A549 treated with AZD2906 at 1 μM for 4 hours (cell line): ENCODE data around the gene YIPF4. TPM values are rescaled to one million over a fixed set of nuclear protein-coding genes. Genes with fewer than 3 reads are reported as not detected.

ENCODE experiments used
- total RNA-seq: library from RNA; stranded (reverse); fragments of 200-300 nt; extraction: Qiagen RNA extraction; gene quantifications from 5 replicates; pipeline ENCODE4 v1.2.3, GENCODE V29; 2022

Gene YIPF4
- 36.3 to 52.5 TPM (median 48.2 TPM) in 5 replicates for total RNA-seq

DNA sequence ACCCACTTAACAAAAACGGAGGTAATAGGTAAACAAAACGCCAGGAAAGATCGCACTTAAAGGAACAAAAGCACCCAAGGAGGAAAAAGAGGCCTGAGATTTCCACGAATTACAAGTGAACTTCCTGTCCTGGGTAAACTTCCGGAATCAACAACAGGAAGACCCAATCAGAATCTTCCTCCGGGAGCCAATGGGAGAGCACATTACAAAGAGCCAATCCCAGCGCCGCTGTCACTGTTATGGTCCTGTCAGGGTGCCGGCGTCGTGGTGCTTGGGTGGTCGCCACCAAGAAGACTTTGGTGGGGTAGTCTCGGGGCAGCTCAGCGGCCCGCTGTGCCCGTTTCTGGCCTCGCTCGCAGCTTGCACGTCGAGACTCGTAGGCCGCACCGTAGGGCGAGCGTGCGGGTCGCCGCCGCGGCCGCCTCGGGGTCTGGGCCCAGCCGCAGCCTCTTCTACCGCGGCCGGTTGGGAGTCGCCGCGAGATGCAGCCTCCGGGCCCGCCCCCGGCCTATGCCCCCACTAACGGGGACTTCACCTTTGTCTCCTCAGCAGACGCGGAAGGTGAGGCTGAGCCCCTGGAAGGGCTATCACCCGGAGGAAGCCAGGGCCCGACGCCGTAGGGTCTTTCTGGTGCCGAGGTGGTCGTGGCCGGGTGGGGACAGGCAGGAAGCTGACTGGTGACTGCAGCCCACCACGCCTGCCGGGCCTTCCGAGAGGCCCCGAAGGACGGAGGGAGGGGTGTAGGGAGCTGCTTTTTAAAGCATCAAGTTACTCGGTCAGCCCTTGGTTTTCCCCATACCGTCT, at the start of gene YIPF4:
TSS of gene YIPF4 (plus strand) at position 231 of the 804 bp plus-strand sequence. CDS start at position 483, 252 bp downstream.

DNA sequence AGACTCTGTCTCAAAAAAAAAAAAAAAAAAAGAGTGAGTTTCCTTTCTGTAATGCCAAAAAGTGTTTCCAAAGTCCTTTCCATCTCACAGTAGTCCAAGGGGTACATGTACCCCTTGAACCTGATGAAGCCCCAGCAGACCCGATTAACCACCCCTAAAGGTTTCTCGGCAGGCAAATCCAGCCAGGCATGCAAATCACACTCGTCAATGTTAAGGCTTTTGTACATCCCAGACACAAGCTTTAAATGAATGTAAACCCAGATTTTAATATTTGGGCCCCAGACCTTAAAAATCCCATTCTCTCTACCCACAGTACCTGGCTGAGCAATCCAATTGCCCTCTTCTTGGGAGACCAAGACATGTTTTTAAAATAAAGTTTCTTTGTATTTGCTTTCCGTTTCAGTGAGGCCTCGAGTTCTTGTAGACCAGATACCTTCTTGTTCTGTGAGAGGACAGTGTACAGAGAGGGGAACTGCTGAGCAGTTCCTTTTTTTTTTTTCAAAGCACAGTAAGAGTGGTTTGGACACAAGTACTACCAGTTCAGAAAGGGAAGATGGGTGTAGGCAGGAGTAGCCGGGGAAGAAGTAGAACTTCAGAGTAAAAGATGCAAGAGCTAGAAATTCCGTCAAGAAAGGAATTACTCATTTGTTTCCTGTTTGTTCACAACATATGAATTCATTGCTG, 13.1 kb upstream of the YIPF4 start, which contains the start of gene NLRC4:
TSS of gene NLRC4 (minus strand) at position 465 of the 684 bp plus-strand sequence. CDS start 8,111 bp downstream, outside the sequence.

DNA sequence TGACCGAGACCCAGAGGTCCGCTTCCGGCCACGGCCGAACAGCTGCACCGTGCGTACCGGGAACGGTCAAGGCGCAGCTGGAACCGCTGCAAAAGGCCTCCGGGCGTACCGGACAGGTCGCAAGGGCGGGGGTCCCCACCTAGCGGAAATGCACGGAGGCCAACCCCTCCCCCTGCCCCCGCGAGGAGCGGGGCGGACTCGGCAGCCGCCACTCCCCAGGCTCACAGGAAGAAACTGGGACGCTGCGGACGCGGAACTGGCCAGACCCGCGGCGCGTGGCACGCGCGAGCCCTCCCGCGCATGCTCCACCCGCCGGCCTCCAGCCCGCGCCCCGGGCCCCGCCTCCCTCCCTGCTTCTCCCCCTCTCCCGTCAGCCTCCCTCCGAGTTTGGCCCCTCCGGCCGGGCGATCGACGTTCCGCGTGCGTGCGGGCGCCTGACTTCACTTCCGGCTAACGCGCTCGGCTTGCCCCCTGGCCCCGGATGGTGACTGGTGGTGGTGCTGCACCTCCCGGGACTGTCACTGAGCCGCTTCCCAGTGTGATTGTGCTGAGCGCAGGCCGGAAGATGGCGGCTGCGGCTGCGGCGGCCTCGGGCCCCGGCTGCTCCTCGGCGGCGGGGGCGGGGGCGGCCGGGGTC, 79.1 kb downstream of the YIPF4 start, which contains the start of gene BIRC6:
TSS of gene BIRC6 (plus strand) at position 343 of the 637 bp plus-strand sequence. CDS start at position 482, 139 bp downstream.

Other genes starting within 250 kb of the YIPF4 start
- 101 to 115 TPM (median 108 TPM) in 5 replicates for gene DPY30, start 238.1 kb upstream of the YIPF4 start, total RNA-seq
- gene SPAST, start 214.3 kb upstream of the YIPF4 start, total RNA-seq, result 11.0 to 17.0 TPM (median 13.0 TPM) in 5 replicates
- 12.5 to 16.9 TPM (median 14.6 TPM) in 5 replicates for gene SLC30A6, start 112.0 kb upstream of the YIPF4 start, total RNA-seq
- gene NLRC4, start 13.0 kb upstream of the YIPF4 start, total RNA-seq, result 0.03 to 0.11 TPM (median 0.05 TPM) in 5 replicates
- 26.4 to 38.0 TPM (median 28.1 TPM) in 5 replicates for gene BIRC6, start 79.1 kb downstream of the YIPF4 start, total RNA-seq